HG03045 (cell line): ENCODE results near the gene SLC7A6OS.

Experiments used
- ATAC-seq: cut with Tn5 transposase; IDR thresholded peaks from one replicate; pipeline ENCODE4 v1.9.1; 2021; ENCODE audit warnings: mild to moderate bottlenecking, moderate library complexity; ENCODE audit not compliant: unreplicated experiment

SLC7A6OS gene

GRCh38 chr16:68345351-68345810 is 34.6 kb upstream of the SLC7A6OS start:
- ATAC-seq, result no peak

GRCh38 chr16:68344252-68344651 is 33.5 kb upstream of the SLC7A6OS start:
- ATAC-seq, result no peak

DNA sequence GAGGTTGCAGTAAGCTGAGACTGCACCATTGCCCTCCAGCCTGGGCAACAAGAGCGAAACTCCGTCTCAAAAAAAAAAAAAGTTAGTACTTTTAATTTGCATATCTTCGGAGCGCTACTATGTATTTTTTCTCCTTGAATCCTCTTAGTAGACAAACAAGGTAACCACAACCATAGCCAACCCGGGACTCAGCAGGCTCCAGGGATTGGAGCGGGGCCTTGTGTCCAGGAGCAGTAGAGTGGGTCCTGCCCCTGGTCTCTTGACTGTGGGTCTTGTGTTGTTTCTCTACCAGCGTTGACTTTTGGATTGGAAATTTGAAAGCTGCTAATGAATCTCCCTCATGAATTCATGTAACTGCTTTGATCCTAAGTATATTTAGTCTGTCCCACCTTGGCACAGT is 32.4 kb upstream of the SLC7A6OS start:
- no peak for ATAC-seq

DNA sequence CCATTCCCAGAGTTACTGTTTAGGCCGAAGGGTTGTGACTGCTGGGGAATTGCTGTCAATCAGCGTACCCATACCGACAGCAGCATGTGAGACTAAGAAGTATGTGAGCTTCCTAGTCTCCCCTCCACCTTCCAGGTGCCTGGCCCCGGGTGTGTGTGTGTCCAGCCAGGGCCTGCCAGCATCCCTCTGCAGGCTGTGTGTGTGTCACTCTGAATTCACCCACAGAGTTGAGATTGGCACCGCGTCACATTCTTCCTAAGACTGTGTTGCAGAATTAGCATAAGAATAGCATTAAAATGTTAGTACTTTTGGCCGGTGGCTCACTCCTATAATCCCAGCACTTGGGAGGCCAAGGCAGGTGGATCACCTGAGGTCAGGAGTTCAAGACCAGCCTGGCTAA is 31.9 kb upstream of the SLC7A6OS start:
- ATAC-seq, result no peak

- ATAC-seq, result no peak
These were observed 28.5 kb upstream of the SLC7A6OS start for GRCh38 chr16:68339214-68339613.

DNA sequence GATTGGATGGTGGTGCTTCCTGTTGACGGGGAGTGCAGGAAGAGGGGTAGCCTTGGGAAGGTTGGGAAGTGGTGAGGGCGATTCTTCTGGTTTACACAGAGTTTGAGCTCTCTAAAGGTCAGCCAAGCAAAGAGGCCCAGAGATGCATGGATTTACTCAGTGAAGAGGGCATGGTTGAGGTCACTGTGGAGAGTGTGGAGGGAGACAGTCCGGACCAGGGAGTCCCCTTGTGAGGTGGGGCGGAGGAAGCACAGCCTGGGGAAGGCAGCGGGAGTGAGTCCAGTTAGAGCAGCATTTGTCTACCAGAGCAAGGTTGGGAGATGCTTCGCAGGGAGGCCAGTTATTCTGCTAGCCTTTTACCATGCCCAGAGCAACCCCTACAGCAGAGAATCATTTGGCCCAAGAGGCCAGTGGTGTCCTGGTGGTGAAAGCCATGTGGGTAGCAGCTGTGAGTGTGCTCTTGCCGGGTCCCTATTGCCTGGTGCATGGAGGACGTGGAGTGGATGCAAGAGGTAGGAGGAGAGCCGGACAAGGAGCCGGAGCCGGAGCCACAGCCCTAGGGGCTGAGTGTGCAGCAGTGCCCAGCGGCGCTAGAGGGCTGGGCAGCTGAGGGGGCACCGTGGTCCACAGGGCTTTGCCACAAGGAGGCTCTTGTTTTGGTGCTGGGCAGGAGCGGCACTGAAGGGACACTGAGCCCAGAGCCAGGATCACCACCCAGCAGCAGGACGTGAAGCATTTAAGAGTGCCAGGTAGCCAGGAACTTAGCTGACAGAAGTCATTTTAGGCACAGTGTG is 27.8 kb upstream of the SLC7A6OS start:
- no peak for ATAC-seq

GRCh38 chr16:68335175-68335574 is 24.4 kb upstream of the SLC7A6OS start:
- ATAC-seq, result no peak

- no peak for ATAC-seq
These were observed 21.8 kb upstream of the SLC7A6OS start for GRCh38 chr16:68332411-68333121.

DNA sequence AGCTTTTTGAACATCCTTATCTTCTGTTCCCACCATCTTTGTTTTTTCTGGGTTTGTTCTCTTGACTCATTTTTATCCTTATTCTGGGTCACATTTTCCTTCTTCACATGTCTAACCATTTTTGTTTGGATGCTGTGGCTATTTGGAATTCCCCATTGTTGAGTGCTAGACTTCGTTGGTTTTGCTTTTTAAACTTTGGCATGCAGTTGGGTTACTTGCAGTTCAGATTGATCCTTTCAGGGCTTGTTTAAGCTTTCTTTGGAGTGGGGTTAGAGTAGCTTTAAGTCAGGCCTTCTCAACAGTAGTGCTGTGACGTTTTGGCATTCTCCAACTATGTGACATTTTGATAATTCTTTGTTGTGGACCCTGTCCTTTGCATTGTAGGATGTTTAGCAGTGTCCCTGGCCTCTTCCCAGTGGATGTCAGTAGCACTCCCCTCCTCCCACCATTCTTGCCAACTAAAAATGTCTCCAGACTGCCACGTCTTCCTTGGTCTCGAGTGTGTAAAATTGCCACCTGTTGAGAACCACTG is 21.2 kb upstream of the SLC7A6OS start:
- ATAC-seq, result no peak

DNA sequence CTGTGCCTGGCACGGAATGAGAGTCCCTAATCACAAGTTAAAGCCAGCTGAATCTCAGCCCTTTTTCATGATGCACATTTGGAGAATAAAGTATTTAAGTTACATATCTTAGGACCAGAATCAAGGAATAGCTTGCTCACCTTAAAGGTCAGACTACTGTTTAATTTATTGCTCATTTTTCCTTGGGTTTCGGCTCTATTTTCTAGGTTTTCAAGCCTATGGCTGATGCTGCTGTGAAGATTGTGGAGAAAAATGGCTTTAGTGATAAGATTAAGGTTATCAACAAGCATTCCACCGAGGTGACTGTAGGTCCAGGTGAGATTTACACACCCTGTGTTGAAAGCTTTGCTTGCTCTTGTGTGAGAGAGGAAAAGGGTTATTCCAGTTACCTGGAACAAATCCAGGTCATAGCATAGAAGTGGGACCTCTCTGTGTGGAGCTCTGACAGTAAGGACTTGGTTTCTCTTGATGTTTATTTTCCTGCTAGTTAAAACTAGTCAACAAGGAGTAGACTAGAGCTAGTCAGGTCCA is 18.2 kb upstream of the SLC7A6OS start:
- no peak for ATAC-seq

- ATAC-seq, result peak; percentile 61
These were observed 17.6 kb upstream of the SLC7A6OS start for GRCh38 chr16:68328151-68328859.

GRCh38 chr16:68324780-68325357 is 14.1 kb upstream of the SLC7A6OS start:
- ATAC-seq, result no peak

GRCh38 chr16:68324336-68324735 is 13.6 kb upstream of the SLC7A6OS start:
- ATAC-seq, result no peak

- ATAC-seq, result no peak
These were observed 8.6 kb upstream of the SLC7A6OS start for GRCh38 chr16:68319185-68319908.

DNA sequence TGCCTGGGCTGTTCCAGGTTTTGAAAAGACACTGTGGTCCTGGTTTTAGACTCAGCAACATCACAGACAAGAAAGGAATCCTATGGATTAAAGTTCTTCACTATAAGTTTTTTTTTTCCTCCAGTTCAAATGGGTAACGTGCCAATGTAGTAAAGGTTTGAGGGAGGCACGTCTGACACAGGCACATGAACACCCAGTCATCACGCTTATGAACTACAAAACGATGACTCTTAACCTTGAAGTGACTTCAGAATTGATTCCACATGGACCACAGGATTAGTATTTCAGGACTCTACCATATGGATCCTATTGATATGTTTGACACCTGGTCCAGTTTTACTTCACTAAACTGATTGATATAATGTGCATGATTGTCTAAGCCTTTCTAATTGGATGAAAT is 2.4 kb upstream of the SLC7A6OS start:
- ATAC-seq, result no peak

DNA sequence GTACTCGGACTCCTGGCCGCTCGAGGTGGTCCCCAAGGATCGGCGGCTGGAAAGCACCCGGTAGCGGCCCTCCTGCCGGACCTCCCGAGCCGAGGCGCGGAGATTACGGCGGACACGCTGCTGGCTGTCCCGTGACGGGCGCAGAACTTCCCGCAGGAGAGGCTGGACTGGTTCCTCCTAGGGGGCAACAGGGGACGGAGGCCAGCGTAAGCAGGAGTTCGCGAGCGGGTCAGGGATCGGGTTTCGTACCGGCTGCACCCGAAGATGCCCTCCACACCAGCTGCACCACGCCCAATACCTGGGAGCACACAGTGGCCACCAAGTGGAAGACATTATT is 341 bp downstream of the SLC7A6OS start:
- ATAC-seq, result peak; percentile 29

DNA sequence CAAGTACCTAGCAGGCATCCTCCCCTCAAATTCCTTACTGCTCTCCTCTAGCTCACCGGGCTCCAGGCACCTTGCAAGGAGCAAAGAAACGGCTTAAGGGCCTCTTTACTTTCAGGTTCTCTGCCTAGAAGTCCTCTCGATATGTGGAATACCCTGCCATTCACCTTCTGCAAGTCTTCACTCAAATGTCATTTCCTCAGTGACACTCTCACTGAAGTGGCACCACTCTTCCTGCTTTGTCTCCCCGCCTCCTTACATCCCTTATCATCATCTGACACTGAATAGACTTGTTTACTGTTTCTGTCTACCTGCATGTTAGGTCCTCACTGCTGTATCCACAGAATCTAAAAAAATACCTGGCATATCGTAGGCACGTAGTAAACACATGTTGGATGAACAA is 947 bp downstream of the SLC7A6OS start:
- ATAC-seq, result no peak

DNA sequence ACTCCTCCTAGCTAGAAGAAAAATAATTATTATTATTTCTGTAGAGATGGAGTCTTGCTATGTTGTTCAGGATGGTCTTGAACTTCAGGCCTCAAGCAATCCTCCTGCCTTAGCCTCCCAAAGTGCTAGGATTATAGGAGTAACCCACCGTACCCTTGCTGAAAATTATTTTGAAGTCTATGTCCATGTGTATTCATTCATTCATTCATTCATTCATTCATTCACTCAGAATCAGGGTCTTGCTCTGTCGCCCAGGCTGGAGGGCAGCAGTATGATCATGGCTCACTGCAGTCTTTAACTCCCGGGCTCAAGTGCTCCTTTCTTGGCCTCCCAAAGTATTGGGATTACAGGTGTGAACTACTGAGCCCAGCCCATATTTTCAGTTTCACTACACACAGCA is 4.1 kb downstream of the SLC7A6OS start:
- no peak for ATAC-seq

- ATAC-seq, result no peak
These were observed 9.8 kb downstream of the SLC7A6OS start for GRCh38 chr16:68300734-68301459.
